Lower lobe of right lung (tissue), 2 donors: ENCODE data around the gene TMEM150B. TPM values are rescaled to one million over a fixed set of nuclear protein-coding genes. Genes with fewer than 3 reads are reported as not detected.

ENCODE experiments used
- ATAC-seq, 2 donors: fragments of 200-7000 bp; cut with Tn5 transposase; one replicate each; pipeline ENCODE4 v1.9.1; 2020 to 2022; ENCODE audit warnings: mild to moderate bottlenecking in 2 of 2, moderate library complexity in 2 of 2
- DNase-seq: peaks from one replicate; pipeline ENCODE4 v3.0.0-alpha.2; 2020
- H3K27ac ChIP-seq: fragments of 200-600 bp; one replicate; pipeline ENCODE4 v1.8.0; 2022
- H3K27me3 ChIP-seq: fragments of 200-600 bp; one replicate; pipeline ENCODE4 v1.8.0; 2022; ENCODE audit warnings: low read depth
- H3K36me3 ChIP-seq: fragments of 200-600 bp; one replicate; pipeline ENCODE4 v1.8.0; 2022; ENCODE audit warnings: mild to moderate bottlenecking
- H3K4me1 ChIP-seq: fragments of 200-600 bp; one replicate; pipeline ENCODE4 v1.8.0; 2022
- H3K4me3 ChIP-seq: fragments of 200-600 bp; one replicate; pipeline ENCODE4 v1.8.0; 2022; ENCODE audit warnings: mild to moderate bottlenecking
- H3K9me3 ChIP-seq: fragments of 200-600 bp; one replicate; pipeline ENCODE4 v1.8.0; 2022
- intact Hi-C: fragments of 100-400 bp; cut with DNase I; formaldehyde crosslinking; loops from one replicate; pipeline ENCODE4 v1.11.0; 2022
- total RNA-seq: library from RNA; stranded (reverse); fragmentation: NEBNext Ultra II Directional; extraction: Animal tissue kit (Norgen Biotek cat#: 25700); gene quantifications from one replicate; pipeline ENCODE4 v1.2.1, GENCODE V29; 2021
- TF ChIP-seq, protein P1 (sequence below): fragments of 200-600 bp; IDR thresholded peaks from one replicate; pipeline ENCODE4 v1.8.0; 2022; ENCODE audit warnings: antibody characterized with exemption, mild to moderate bottlenecking
- donor health status: DM: no; HTN: yes; CAD: no; lungs with severe emphysema.

TMEM150B gene
- total RNA-seq, 1 donor from 2014 or later: 45.5 TPM

DNA sequence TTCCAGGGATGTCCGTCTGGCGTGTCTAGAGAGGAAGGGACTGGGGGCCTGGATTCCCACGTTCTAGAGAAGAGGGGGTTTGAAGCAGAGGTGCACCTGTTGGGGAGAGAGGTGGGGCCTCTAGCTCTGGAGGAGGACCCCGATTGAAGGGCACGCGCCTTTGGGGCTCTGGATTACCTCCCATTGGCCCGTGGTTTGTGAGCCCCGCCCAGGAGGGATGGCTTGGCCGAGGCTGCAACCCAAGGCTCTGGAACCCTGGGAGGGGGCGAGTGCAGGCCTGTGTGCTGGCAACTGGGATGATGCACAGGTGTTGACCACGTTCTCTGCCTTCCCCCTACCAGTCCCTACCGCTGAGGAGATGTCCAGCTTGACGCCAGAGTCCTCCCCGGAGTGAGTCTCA lies 20.2 kb downstream of the TMEM150B start:
- TF ChIP-seq, protein P1, sequence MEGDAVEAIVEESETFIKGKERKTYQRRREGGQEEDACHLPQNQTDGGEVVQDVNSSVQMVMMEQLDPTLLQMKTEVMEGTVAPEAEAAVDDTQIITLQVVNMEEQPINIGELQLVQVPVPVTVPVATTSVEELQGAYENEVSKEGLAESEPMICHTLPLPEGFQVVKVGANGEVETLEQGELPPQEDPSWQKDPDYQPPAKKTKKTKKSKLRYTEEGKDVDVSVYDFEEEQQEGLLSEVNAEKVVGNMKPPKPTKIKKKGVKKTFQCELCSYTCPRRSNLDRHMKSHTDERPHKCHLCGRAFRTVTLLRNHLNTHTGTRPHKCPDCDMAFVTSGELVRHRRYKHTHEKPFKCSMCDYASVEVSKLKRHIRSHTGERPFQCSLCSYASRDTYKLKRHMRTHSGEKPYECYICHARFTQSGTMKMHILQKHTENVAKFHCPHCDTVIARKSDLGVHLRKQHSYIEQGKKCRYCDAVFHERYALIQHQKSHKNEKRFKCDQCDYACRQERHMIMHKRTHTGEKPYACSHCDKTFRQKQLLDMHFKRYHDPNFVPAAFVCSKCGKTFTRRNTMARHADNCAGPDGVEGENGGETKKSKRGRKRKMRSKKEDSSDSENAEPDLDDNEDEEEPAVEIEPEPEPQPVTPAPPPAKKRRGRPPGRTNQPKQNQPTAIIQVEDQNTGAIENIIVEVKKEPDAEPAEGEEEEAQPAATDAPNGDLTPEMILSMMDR: no peak

DNA sequence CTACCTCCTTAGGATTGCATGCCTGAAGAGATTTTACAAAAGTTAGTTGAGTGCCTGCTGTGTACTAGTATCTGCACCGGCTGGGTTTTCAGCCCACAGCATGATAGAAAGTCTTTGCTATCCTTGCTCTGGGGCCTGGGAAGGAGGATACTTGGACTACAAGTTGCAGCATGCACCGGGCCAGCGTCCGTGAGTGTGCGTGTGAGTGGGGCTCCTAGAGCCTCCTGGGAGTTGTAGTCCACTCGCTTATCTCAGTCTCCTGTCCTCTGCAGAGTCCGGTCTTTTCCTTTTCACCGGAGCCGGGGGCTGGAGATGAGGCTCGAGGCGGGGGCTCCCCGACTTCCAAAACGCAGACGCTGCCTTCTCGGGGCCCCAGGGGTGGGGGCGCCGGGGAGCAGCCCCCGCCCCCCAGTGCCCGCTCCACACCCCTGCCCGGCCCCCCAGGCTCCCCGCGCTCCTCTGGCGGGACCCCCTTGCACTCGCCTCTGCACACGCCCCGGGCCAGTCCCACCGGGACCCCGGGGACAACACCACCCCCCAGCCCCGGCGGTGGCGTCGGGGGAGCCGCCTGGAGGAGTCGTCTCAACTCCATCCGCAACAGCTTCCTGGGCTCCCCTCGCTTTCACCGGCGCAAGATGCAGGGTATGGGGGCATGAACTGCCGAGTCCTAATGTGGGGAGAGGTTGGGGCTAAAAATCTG lies 20.7 kb downstream of the TMEM150B start:
- H3K4me1 ChIP-seq: peaks cover 8% of the 10 kb centered on the region
- H3K9me3 ChIP-seq: no peaks in the 10 kb centered on the region
- no peak overlapping the region for H3K4me3 ChIP-seq
- H3K27me3 ChIP-seq: no peaks in the 10 kb centered on the region
- TF ChIP-seq, protein P1: no peak
- intact Hi-C loops: no loop called here
- DNase-seq: no peak
- no peak overlapping the region for H3K27ac ChIP-seq
- peak in 1 of 2 donors; percentile 5 for ATAC-seq
- H3K36me3 ChIP-seq: no peaks in the 10 kb centered on the region

More for the DNA sequence above, 20.2 kb downstream of the TMEM150B start:
- H3K4me3 ChIP-seq: no peak overlapping the region
- H3K36me3 ChIP-seq: no peaks in the 10 kb centered on the region
- H3K9me3 ChIP-seq: no peaks in the 10 kb centered on the region
- no peak for DNase-seq
- no peak overlapping the region for H3K27ac ChIP-seq
- intact Hi-C loops: no loop called here
- no peak for ATAC-seq
- peaks cover 8% of the 10 kb centered on the region for H3K4me1 ChIP-seq
- H3K27me3 ChIP-seq: no peaks in the 10 kb centered on the region

DNA sequence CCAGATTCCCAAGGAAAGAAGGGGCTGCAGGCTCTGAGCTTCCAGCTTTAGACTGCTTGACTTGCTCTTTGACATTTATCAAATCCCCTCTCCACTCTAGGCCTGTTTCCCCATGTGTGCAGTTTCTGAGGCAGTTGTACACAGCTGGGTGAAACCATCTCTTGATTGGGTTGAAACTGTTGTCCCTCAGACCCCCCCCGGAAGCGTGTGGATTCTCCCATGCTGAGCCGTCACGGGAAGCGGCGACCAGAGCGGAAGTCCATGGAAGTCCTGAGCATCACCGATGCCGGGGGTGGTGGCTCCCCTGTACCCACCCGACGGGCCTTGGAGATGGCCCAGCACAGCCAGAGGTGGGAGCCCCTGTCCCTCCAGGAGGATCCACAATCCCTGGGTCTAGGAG lies 21.7 kb downstream of the TMEM150B start:
- ATAC-seq: no peak
- no peaks in the 10 kb centered on the region for H3K9me3 ChIP-seq
- no peaks in the 10 kb centered on the region for H3K36me3 ChIP-seq
- no peak overlapping the region for H3K4me3 ChIP-seq
- H3K4me1 ChIP-seq: peaks cover 8% of the 10 kb centered on the region
- TF ChIP-seq, protein P1: no peak
- intact Hi-C loops: no loop called here
- no peaks in the 10 kb centered on the region for H3K27me3 ChIP-seq
- no peak for DNase-seq
- no peak overlapping the region for H3K27ac ChIP-seq

DNA sequence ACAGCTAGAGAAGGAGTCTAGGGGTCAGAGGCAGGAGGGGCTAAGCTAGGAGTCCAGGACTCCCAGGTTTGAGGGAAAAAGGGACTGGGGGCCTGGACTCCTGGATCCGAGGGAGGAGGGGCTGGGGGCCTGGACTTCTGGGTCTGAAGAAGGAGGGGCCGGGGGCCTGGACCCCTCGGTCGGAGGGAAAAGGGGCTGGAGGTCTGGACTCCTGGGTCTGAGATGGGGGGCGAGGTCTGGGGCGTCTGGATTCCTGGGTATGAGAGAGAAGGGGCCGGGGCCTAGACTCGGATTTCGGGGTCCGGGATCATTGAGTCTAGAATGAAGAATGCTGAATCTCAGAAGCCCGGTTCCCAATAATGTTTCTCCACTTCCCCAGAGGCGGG lies 22.8 kb downstream of the TMEM150B start:
- no peak for ATAC-seq
- Histone ChIP-seq H3K9me3 (no peaks in the 10 kb centered on the region), H3K4me3 (no peak overlapping the region), H3K27ac (no peak overlapping the region), H3K36me3 (no peaks in the 10 kb centered on the region), H3K4me1 (peaks cover 8% of the 10 kb centered on the region), H3K27me3 (no peaks in the 10 kb centered on the region)
- no peak for DNase-seq
- TF ChIP-seq, protein P1: no peak
- intact Hi-C loops: no loop called here

DNA sequence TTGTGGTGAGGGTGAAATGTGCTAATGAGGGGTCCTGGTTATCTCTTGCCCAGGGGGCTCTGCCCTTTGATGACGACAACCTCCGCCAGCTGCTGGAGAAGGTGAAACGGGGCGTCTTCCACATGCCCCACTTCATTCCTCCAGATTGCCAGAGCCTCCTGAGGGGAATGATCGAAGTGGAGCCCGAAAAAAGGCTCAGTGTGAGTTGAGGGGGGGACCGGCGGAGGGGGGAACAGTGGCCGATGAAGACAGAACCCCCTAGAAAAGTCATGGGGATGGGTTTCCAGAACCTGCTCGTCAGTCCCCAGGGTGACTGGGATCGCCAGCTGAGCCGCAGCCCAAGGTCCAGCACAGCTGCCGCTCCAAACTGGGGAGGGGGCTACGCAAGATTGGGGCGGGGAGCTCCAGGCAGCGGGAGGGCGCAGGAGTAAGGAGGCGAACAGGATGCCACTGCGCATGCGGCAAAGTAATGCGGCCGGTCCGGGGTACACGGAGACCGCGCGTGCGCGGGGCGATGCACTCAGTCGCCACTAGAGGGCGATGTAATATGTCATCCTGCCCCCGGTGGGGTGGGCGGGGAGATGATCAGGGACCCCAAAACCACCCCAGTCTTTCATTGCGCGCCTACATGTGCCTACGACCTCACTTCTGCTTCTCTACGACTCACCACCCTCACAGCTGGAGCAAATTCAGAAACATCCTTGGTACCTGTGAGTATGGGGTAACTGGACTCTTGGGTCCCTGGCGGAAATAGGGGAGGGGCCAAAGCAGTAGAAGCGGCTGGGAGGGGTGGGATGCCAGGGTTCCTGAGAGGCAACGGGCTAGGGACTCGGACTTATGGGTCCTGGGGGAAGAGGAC lies 23.5 kb downstream of the TMEM150B start:
- H3K4me3 ChIP-seq: peak overlapping the region; percentile 43
- H3K9me3 ChIP-seq: no peaks in the 10 kb centered on the region
- intact Hi-C loops: no loop called here
- H3K36me3 ChIP-seq: no peaks in the 10 kb centered on the region
- TF ChIP-seq, protein P1: peak; percentile 98
- DNase-seq (peak; percentile 92), ATAC-seq (peak; percentile 94 to 95)
- peaks cover 8% of the 10 kb centered on the region for H3K4me1 ChIP-seq
- no peak overlapping the region for H3K27ac ChIP-seq
- H3K27me3 ChIP-seq: no peaks in the 10 kb centered on the region
